ENCODE results near the gene EFR3B. TPM values are rescaled to one million over a fixed set of nuclear protein-coding genes. Genes with fewer than 3 reads are reported as not detected.

EFR3B gene
- polyA plus RNA-seq, 2 of the 4 experiments (the other 2 are of a cell fraction) = 6.5 to 12.5 TPM

- FAIRE-seq (no peak), DNase-seq (ENCODE audit: low read depth in 1 of 2, low spot score in 1 of 2) (no peak), ATAC-seq (no peak)
- Histone ChIP-seq H3K27ac (no peak overlapping the region), H3K4me2 (no peak overlapping the region), H3K4me3 (no peak overlapping the region), H3K9me3 (no peaks in the 10 kb centered on the region), H3K4me1 (no peaks in the 10 kb centered on the region)
- WGBS (ENCODE audit: missing lambda C conversion rate) = 84% methylated on average over 4 of the region's 4 CpGs
- ChIA-PET POLR2A (no interaction called here), CTCF (interaction anchor here (0.8 to 10.3 kb wide), 5 partner anchors 21 to 111 kb away, joined by 3 to 65 read pairs (median 4); no protein-coding TSS in a partner anchor)
- TF ChIP-seq E2F6 (IDR thresholded peaks at IDR 0.05; ENCODE audit: borderline replicate concordance, low read depth) (no peak), HOXB13 (CRISPR knock-in tag; IDR thresholded peaks at IDR 0.05; ENCODE audit: low read depth) (no peak), PBX3 (IDR thresholded peaks at IDR 0.05) (no peak), ZSCAN20 (CRISPR knock-in tag; IDR thresholded peaks at IDR 0.05) (no peak), HMGXB4 (CRISPR knock-in tag; IDR thresholded peaks at IDR 0.05; ENCODE audit: borderline replicate concordance) (no peak), RCOR1 (IDR thresholded peaks at IDR 0.05; ENCODE audit: low read depth, low read length) (no peak), EHMT2 (IDR thresholded peaks at IDR 0.05; ENCODE audit: low read depth) (no peak), RAD21 (conservative IDR thresholded peaks at IDR 0.05 in 1 of 2, IDR thresholded peaks at IDR 0.05 in 1 of 2) (no peak), JUNB (IDR thresholded peaks at IDR 0.05) (no peak), HES2 (IDR thresholded peaks at IDR 0.05) (no peak), CHD2 (IDR thresholded peaks at IDR 0.05; ENCODE audit: low read length, partially characterized antibody) (no peak)
These were observed 44.1 kb downstream of the EFR3B start for GRCh38 chr2:25085761-25086560.

GRCh38 chr2:25088817-25089516 lies 47.1 kb downstream of the EFR3B start:
- H3K4me1 ChIP-seq = no peaks in the 10 kb centered on the region
- ATAC-seq (peak; percentile 22 to 61; a peak in 4 of 6 replicates), DNase-seq (ENCODE audit: low read depth in 1 of 2, low spot score in 1 of 2) (no peak), FAIRE-seq (no peak)
- H3K4me3 ChIP-seq = no peak overlapping the region
- H3K4me2 ChIP-seq = no peak overlapping the region
- 81% methylated on average over 6 of the region's 6 CpGs for WGBS (ENCODE audit: missing lambda C conversion rate)
- POLR2A ChIA-PET = no interaction called here
- no peak overlapping the region for H3K27ac ChIP-seq
- CTCF ChIA-PET = interaction anchor here (0.8 to 3.6 kb wide), 4 partner anchors 41 to 620 kb away, joined by 3 to 20 read pairs (median 4); no protein-coding TSS in a partner anchor
- TF ChIP-seq HOXB5 (CRISPR knock-in tag; IDR thresholded peaks at IDR 0.05) (no peak), CHD2 (IDR thresholded peaks at IDR 0.05; ENCODE audit: low read length, partially characterized antibody) (no peak), FOXS1 (CRISPR knock-in tag; IDR thresholded peaks at IDR 0.05) (no peak), ESRRA (IDR thresholded peaks at IDR 0.05; ENCODE audit: borderline replicate concordance, low read length) (no peak), EHF (CRISPR knock-in tag; IDR thresholded peaks at IDR 0.05) (no peak), ZFP36 (IDR thresholded peaks at IDR 0.05; ENCODE audit: borderline replicate concordance, partially characterized antibody) (no peak), JUN (IDR thresholded peaks at IDR 0.05) (no peak), REST (IDR thresholded peaks at IDR 0.05) (no peak)
- H3K9me3 ChIP-seq = no peaks in the 10 kb centered on the region
